ENCODE data around the gene UBE2O.

DNA sequence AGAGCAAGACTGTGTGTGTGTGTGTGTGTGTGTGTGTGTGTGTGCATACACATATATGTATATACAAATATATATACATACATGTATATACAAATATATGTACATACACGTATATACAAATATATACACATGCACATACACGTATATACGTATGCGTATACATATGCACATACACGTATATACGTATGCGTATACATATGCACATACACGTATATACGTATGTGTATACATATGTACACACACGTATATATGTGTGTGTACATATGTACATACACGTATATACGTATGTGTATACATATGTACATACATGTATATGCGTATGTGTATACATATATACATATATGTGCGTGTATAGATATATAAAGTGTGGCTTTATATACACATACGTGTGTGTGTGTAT lies 37.2 kb downstream of the UBE2O start:
- TF ChIP-seq, protein P1, sequence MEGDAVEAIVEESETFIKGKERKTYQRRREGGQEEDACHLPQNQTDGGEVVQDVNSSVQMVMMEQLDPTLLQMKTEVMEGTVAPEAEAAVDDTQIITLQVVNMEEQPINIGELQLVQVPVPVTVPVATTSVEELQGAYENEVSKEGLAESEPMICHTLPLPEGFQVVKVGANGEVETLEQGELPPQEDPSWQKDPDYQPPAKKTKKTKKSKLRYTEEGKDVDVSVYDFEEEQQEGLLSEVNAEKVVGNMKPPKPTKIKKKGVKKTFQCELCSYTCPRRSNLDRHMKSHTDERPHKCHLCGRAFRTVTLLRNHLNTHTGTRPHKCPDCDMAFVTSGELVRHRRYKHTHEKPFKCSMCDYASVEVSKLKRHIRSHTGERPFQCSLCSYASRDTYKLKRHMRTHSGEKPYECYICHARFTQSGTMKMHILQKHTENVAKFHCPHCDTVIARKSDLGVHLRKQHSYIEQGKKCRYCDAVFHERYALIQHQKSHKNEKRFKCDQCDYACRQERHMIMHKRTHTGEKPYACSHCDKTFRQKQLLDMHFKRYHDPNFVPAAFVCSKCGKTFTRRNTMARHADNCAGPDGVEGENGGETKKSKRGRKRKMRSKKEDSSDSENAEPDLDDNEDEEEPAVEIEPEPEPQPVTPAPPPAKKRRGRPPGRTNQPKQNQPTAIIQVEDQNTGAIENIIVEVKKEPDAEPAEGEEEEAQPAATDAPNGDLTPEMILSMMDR (tag by site-specific recombination; IDR thresholded peaks at IDR 0.05): no peak
- TF ChIP-seq, protein P2, sequence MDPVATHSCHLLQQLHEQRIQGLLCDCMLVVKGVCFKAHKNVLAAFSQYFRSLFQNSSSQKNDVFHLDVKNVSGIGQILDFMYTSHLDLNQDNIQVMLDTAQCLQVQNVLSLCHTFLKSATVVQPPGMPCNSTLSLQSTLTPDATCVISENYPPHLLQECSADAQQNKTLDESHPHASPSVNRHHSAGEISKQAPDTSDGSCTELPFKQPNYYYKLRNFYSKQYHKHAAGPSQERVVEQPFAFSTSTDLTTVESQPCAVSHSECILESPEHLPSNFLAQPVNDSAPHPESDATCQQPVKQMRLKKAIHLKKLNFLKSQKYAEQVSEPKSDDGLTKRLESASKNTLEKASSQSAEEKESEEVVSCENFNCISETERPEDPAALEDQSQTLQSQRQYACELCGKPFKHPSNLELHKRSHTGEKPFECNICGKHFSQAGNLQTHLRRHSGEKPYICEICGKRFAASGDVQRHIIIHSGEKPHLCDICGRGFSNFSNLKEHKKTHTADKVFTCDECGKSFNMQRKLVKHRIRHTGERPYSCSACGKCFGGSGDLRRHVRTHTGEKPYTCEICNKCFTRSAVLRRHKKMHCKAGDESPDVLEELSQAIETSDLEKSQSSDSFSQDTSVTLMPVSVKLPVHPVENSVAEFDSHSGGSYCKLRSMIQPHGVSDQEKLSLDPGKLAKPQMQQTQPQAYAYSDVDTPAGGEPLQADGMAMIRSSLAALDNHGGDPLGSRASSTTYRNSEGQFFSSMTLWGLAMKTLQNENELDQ (tag by site-specific recombination; IDR thresholded peaks at IDR 0.05; ENCODE audit: low read depth): no peak
- TF ChIP-seq KLF10 (tag by site-specific recombination; IDR thresholded peaks at IDR 0.05) (no peak), ZNF24 (tag by site-specific recombination; IDR thresholded peaks at IDR 0.05) (no peak), ZNF830 (tag by site-specific recombination; IDR thresholded peaks at IDR 0.05; ENCODE audit: low read depth) (no peak), FEZF1 (tag by site-specific recombination; IDR thresholded peaks at IDR 0.05) (no peak), ZNF121 (tag by site-specific recombination; IDR thresholded peaks at IDR 0.05) (no peak), ZNF549 (tag by site-specific recombination; IDR thresholded peaks at IDR 0.05) (no peak), OVOL3 (tag by site-specific recombination; IDR thresholded peaks at IDR 0.05) (no peak), HOXA7 (CRISPR knock-in tag; IDR thresholded peaks at IDR 0.05; ENCODE audit: borderline replicate concordance) (no peak), ZNF175 (tag by site-specific recombination; IDR thresholded peaks at IDR 0.05) (no peak)
- TF ChIP-seq, protein P3, sequence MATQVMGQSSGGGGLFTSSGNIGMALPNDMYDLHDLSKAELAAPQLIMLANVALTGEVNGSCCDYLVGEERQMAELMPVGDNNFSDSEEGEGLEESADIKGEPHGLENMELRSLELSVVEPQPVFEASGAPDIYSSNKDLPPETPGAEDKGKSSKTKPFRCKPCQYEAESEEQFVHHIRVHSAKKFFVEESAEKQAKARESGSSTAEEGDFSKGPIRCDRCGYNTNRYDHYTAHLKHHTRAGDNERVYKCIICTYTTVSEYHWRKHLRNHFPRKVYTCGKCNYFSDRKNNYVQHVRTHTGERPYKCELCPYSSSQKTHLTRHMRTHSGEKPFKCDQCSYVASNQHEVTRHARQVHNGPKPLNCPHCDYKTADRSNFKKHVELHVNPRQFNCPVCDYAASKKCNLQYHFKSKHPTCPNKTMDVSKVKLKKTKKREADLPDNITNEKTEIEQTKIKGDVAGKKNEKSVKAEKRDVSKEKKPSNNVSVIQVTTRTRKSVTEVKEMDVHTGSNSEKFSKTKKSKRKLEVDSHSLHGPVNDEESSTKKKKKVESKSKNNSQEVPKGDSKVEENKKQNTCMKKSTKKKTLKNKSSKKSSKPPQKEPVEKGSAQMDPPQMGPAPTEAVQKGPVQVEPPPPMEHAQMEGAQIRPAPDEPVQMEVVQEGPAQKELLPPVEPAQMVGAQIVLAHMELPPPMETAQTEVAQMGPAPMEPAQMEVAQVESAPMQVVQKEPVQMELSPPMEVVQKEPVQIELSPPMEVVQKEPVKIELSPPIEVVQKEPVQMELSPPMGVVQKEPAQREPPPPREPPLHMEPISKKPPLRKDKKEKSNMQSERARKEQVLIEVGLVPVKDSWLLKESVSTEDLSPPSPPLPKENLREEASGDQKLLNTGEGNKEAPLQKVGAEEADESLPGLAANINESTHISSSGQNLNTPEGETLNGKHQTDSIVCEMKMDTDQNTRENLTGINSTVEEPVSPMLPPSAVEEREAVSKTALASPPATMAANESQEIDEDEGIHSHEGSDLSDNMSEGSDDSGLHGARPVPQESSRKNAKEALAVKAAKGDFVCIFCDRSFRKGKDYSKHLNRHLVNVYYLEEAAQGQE (tag by site-specific recombination; IDR thresholded peaks at IDR 0.05): no peak
